HL-60 (cell line): ENCODE results near the gene ELP2.
"Not testable (repeated sequence)": the region's sequence is repeated elsewhere in the genome, so short reads cannot be mapped to it uniquely, and the experiment has no call there.

Experiments
- DNase-seq, 2 experiments: peaks; one replicate each; pipeline ENCODE4 v3.0.0-alpha.2; 2010 to 2020; ENCODE audit warnings: low read depth in 1 of 2, low spot score in 1 of 2
- H3K27ac ChIP-seq: fragments of 250-450 bp; sonication (Bioruptor Pico); replicated peaks from 2 replicates; pipeline ENCODE4 v1.5.1; 2020; ENCODE audit warnings: mild to moderate bottlenecking, moderate library complexity
- H3K27me3 ChIP-seq: fragments of 250-450 bp; sonication (Bioruptor Pico); 2 replicates; pipeline ENCODE4 v1.5.1; 2021; ENCODE audit warnings: mild to moderate bottlenecking, moderate library complexity; ENCODE audit not compliant: insufficient read depth, poor library complexity, severe bottlenecking
- H3K4me3 ChIP-seq: replicated peaks from 2 replicates; pipeline ENCODE4 v1.5.1; 2011; ENCODE audit warnings: mild to moderate bottlenecking, control low read depth, low read length; ENCODE audit not compliant: insufficient read depth
- CTCF ChIP-seq: IDR thresholded peaks from one replicate; pipeline ENCODE4 v1.5.1; 2011; ENCODE audit warnings: low read length, control low read depth, inconsistent platforms; ENCODE audit not compliant: insufficient read depth
- GABPA ChIP-seq: IDR thresholded peaks from 2 replicates; pipeline ENCODE4 v1.6.1; 2012; ENCODE audit warnings: low read depth
- POLR2AphosphoS5 ChIP-seq: IDR thresholded peaks from 2 replicates; pipeline ENCODE4 v1.6.1; 2012; ENCODE audit warnings: low read depth
- REST ChIP-seq: IDR thresholded peaks from 2 replicates; pipeline ENCODE4 v1.6.1; 2012; ENCODE audit warnings: low read depth; ENCODE audit not compliant: insufficient replicate concordance
- SPI1 ChIP-seq: IDR thresholded peaks from 2 replicates; pipeline ENCODE4 v1.6.1; 2012; ENCODE audit warnings: low read depth, mild to moderate bottlenecking, borderline replicate concordance

Gene ELP2

GRCh38 chr18:36207303-36207702, 77.6 kb downstream of the ELP2 start:
- Histone ChIP-seq H3K27ac (no peak overlapping the region), H3K4me3 (no peak overlapping the region), H3K27me3 (no peaks in the 10 kb centered on the region)
- TF ChIP-seq CTCF (no peak), POLR2AphosphoS5 (no peak), SPI1 (no peak), GABPA (no peak), REST (no peak)
- no peak for DNase-seq

- H3K27me3 ChIP-seq, H3K4me3 ChIP-seq, DNase-seq, H3K27ac ChIP-seq: not testable (repeated sequence)
These were observed 78.3 kb downstream of the ELP2 start for GRCh38 chr18:36207969-36208368.

- H3K27me3 ChIP-seq: no peaks in the 10 kb centered on the region
- TF ChIP-seq GABPA (no peak), SPI1 (no peak), POLR2AphosphoS5 (no peak), CTCF (no peak), REST (no peak)
- H3K27ac ChIP-seq: no peak overlapping the region
- no peak overlapping the region for H3K4me3 ChIP-seq
- DNase-seq: no peak
These were observed 81.9 kb downstream of the ELP2 start for GRCh38 chr18:36211612-36212065.

- Histone ChIP-seq H3K4me3 (no peak overlapping the region), H3K27ac (no peak overlapping the region), H3K27me3 (no peaks in the 10 kb centered on the region)
- no peak for DNase-seq
- TF ChIP-seq REST (no peak), POLR2AphosphoS5 (no peak), CTCF (no peak), GABPA (no peak), SPI1 (no peak)
These were observed 82.8 kb downstream of the ELP2 start for GRCh38 chr18:36212301-36213171.
